ENCODE results near the gene BLVRB. TPM values are rescaled to one million over a fixed set of nuclear protein-coding genes. Genes with fewer than 3 reads are reported as not detected.

Gene BLVRB
- total RNA-seq, 2 experiments from 2014 or later = 21.2 to 21.7 TPM

- TF ChIP-seq, protein P1, sequence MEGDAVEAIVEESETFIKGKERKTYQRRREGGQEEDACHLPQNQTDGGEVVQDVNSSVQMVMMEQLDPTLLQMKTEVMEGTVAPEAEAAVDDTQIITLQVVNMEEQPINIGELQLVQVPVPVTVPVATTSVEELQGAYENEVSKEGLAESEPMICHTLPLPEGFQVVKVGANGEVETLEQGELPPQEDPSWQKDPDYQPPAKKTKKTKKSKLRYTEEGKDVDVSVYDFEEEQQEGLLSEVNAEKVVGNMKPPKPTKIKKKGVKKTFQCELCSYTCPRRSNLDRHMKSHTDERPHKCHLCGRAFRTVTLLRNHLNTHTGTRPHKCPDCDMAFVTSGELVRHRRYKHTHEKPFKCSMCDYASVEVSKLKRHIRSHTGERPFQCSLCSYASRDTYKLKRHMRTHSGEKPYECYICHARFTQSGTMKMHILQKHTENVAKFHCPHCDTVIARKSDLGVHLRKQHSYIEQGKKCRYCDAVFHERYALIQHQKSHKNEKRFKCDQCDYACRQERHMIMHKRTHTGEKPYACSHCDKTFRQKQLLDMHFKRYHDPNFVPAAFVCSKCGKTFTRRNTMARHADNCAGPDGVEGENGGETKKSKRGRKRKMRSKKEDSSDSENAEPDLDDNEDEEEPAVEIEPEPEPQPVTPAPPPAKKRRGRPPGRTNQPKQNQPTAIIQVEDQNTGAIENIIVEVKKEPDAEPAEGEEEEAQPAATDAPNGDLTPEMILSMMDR (IDR thresholded peaks at IDR 0.05) = no peak
- ATAC-seq (no peak), DNase-seq (no peak)
- no peak overlapping the region for H3K27ac Mint-ChIP-seq
- H3K9me3 Mint-ChIP-seq = no peaks in the 10 kb centered on the region
- no peak overlapping the region for H3K4me3 Mint-ChIP-seq
- POLR2A ChIA-PET = no interaction called here
- intact Hi-C loops (cut with micrococcal nuclease) = no loop called here
- H3K36me3 Mint-ChIP-seq (ENCODE audit: low read depth) = peaks cover 4% of the 10 kb centered on the region
- peaks cover 9% of the 10 kb centered on the region for H3K27me3 Mint-ChIP-seq
- CTCF ChIA-PET = no interaction called here
- peaks cover 8% of the 10 kb centered on the region for H3K4me1 Mint-ChIP-seq (ENCODE audit: low read depth)
Measured at GRCh38 chr19:40471111-40471510, 5.6 kb upstream of the BLVRB start.

DNA sequence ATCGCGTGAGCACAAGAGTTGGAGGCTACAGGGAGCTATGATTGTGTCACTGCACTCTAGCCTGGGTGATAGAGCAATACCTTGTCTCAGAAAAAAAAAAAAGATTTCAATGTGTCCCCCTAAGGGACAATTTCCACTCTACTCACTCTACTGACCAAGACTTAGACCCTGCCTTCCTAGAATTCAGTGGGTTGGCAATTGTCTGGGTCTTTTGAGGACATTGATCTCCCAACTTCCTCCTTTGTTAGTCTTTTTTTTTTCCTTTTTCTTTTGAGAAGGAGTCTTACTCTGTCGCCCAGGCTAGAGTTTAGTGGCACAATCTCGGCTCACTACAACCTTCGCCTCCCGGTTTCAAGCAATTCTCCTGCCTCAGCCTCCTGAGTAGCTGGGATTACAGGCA is 3.5 kb upstream of the BLVRB start:
- H3K27me3 Mint-ChIP-seq = peaks cover 9% of the 10 kb centered on the region

GRCh38 chr19:40466985-40467734 is 1.6 kb upstream of the BLVRB start, which contains the start of gene SPTBN4:
Gene SPTBN4 (plus strand): TSS chr19:40467001. CDS start chr19:40472622, 5,621 bp downstream.
- POLR2A ChIA-PET = interaction anchor here (0.6 to 1.0 kb wide), 3 partner anchors 65 to 162 kb away, joined by 3 read pairs; no protein-coding TSS in a partner anchor

More for the DNA sequence above, 3.5 kb upstream of the BLVRB start:
- no peak for DNase-seq
- peaks cover 22% of the 10 kb centered on the region for H3K4me1 Mint-ChIP-seq (ENCODE audit: low read depth)
- ChIA-PET CTCF (interaction anchor here (0.6 kb wide), 1 partner anchor 155 kb away, joined by 3 read pairs; no protein-coding TSS in a partner anchor), POLR2A (no interaction called here)
- no peak overlapping the region for H3K4me3 Mint-ChIP-seq
- intact Hi-C loops (cut with micrococcal nuclease) = no loop called here
- H3K9me3 Mint-ChIP-seq = no peaks in the 10 kb centered on the region
- ATAC-seq = no peak
- H3K36me3 Mint-ChIP-seq (ENCODE audit: low read depth) = peaks cover 4% of the 10 kb centered on the region
- H3K27ac Mint-ChIP-seq = no peak overlapping the region
- TF ChIP-seq, protein P1 (IDR thresholded peaks at IDR 0.05) = no peak

DNA sequence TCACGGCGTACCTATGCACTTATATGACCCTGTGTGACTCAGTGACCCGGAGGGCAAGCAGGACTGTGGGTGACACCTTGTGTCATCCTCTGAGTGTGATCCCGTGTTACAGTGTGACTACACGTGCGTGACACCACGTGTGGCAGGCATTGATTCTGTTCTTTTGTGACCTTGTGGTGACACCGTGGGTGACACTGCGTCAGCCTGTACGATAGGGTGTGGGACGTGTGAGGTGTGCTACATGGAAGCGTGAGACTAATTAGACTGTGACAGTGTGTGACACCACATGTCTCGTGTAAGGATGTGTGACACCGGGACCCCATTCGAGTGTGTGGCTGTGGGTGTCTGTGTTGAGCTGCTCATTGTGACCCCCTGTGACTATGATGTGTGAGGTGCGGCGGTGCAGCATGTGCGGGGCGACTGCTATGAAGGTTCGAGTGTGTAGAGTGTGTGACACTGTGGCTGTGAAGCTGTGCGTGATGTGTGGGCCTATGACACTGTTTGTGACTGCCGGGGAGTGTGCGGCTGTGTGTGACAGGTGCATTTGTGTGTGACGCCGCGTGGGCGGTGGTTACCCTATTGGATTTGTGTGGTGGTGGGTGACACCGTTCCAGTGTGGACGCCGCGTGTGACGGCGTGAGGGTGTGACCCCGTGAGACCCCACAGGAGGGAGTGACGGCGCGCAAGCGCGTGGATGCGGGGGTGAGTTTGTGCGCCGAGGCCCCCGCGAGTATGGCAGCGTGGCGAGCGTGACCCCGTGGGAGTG is 857 bp upstream of the BLVRB start:
- DNase-seq (peak; percentile 92), ATAC-seq (peak; percentile 75)
- Mint-ChIP-seq H3K9me3 (no peaks in the 10 kb centered on the region), H3K27me3 (peaks cover 9% of the 10 kb centered on the region), H3K27ac (peak overlapping the region; percentile 83), H3K4me3 (peak overlapping the region; percentile 80), H3K36me3 (ENCODE audit: low read depth) (peaks cover 4% of the 10 kb centered on the region), H3K4me1 (ENCODE audit: low read depth) (peaks cover 24% of the 10 kb centered on the region)
- CTCF ChIA-PET = interaction anchor here (0.8 to 4.6 kb wide), 9 partner anchors 9 to 246 kb away, joined by 3 to 26 read pairs (median 4); partner anchors contain the start of genes AKT2 and SERTAD1
- intact Hi-C loops (cut with micrococcal nuclease) = no loop called here
- POLR2A ChIA-PET = interaction anchor here (0.6 to 2.7 kb wide), 6 partner anchors 23 to 161 kb away, joined by 3 to 16 read pairs (median 3); partner anchors contain the start of genes C19orf47 and LTBP4
- TF ChIP-seq, protein P1 (IDR thresholded peaks at IDR 0.05) = no peak

More at GRCh38 chr19:40466985-40467734, 1.6 kb upstream of the BLVRB start, which contains the start of gene SPTBN4:
- TF ChIP-seq, protein P1 (IDR thresholded peaks at IDR 0.05) = no peak
- Mint-ChIP-seq H3K27me3 (peaks cover 9% of the 10 kb centered on the region), H3K4me1 (ENCODE audit: low read depth) (peaks cover 24% of the 10 kb centered on the region), H3K27ac (peak within 1 kb of the TSS; percentile 83), H3K36me3 (ENCODE audit: low read depth) (peaks cover 4% of the 10 kb centered on the region), H3K4me3 (peak within 1 kb of the TSS; percentile 80), H3K9me3 (no peaks in the 10 kb centered on the region)
- ATAC-seq (no peak), DNase-seq (no peak)
- intact Hi-C loops (cut with micrococcal nuclease) = no loop called here
- CTCF ChIA-PET = interaction anchor here (1.0 to 4.6 kb wide), 3 partner anchors 46 to 171 kb away, joined by 3 to 26 read pairs (median 4); no protein-coding TSS in a partner anchor

Measured in activated CD8-positive, alpha-beta T cell treated with anti-CD3 and anti-CD28 coated beads for 36 hours (primary cell).